Muscle of leg (tissue), 11 donors: ENCODE data around the gene ITGA8. TPM values are rescaled to one million over a fixed set of nuclear protein-coding genes. Genes with fewer than 3 reads are reported as not detected.

ENCODE experiments used
- DNase-seq: peaks from one replicate; pipeline ENCODE4 v3.0.0; 2013
- H3K27ac ChIP-seq: one replicate; pipeline ENCODE4 v1.5.1; 2013; ENCODE audit warnings: mild to moderate bottlenecking, low read length, control low read depth
- H3K27me3 ChIP-seq: one replicate; pipeline ENCODE4 v1.6.1; 2013; ENCODE audit warnings: low read length; ENCODE audit not compliant: control insufficient read depth, insufficient read depth
- H3K36me3 ChIP-seq: one replicate; pipeline ENCODE4 v1.6.1; 2013; ENCODE audit warnings: low read length; ENCODE audit not compliant: control insufficient read depth, insufficient read depth
- H3K4me1 ChIP-seq: one replicate; pipeline ENCODE4 v1.6.1; 2013; ENCODE audit warnings: low read length; ENCODE audit not compliant: control insufficient read depth, insufficient read depth
- H3K4me3 ChIP-seq: one replicate; pipeline ENCODE4 v1.5.1; 2013; ENCODE audit warnings: low read length, control low read depth
- H3K9me3 ChIP-seq: replicated peaks from 2 replicates; pipeline ENCODE4 v1.6.1; 2013; ENCODE audit warnings: low read depth, low read length; ENCODE audit not compliant: control insufficient read depth
- WGBS: methylation state at CpG from one replicate; pipeline ENCODE4 v1.1.5; 2013; ENCODE audit warnings: missing lambda C conversion rate; ENCODE audit not compliant: insufficient coverage; 5-methylcytosine and 5-hydroxymethylcytosine counted together
- polyA plus RNA-seq, 8 donors: library from polyadenylated mRNA; unstranded; fragments of 120-200 nt; gene quantifications; one replicate each; pipeline versions ENCODE4 v1.2.1 to v1.2.3, GENCODE V29; 2013; ENCODE audit warnings: inconsistent platforms in 1 of 8, low replicate concordance in 1 of 8; ENCODE audit not compliant: insufficient read length in 8 of 8, insufficient read depth in 1 of 8
- total RNA-seq: library from RNA; stranded (reverse); fragments of 120-200 nt; gene quantifications from one replicate; pipeline ENCODE4 v1.2.4, GENCODE V29; 2013

ITGA8 gene
- total and polyA plus RNA-seq, 9 donors, result 6.2 to 10.4 (median 7.5) TPM

DNA sequence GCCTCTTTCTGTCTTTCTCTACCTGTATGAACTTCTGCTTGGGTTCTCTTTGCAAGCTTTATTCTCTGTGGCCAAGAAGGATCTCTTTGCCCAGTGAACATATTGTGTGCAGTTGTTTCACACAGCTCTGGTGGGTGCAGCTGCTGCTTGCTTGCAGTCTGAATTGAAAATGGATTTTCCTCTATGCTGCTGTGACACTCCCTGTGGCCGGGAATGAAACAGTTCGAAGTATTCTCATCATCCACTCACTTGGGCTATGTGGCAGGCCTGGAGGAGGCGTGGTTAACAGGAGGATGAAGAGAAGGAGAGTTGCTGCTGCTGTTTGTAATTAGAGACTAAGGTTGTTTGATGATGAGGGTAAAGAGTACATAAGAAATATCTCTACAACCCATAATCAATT lies 28.4 kb upstream of the ITGA8 start:
- Histone ChIP-seq H3K4me1 (peaks cover 51% of the 10 kb centered on the region), H3K27ac (peak overlapping the region; percentile 90), H3K4me3 (no peak overlapping the region), H3K36me3 (no peaks in the 10 kb centered on the region), H3K9me3 (no peaks in the 10 kb centered on the region), H3K27me3 (no peaks in the 10 kb centered on the region)
- peak; percentile 86 for DNase-seq
- 0% methylated on average over 1 of the region's 3 CpGs for WGBS

DNA sequence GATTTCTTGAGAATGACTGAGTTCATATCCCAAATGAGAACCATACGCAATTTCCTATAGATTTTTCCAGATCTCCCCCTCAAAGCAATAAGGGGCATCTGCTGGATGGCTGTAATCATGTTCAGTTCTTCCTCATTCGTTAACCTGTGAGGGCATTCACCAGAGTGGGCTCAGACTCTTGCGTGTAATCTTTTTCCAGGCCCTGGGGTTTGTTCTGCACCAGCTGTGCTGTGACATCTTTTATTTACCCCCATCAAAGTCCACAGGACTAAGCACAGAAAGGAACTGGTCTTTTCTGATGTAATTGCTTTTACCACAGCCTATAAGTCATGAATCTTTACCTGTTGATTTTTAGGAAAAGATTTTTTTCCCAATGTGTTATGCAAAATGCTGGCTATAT lies 27.9 kb upstream of the ITGA8 start:
- Histone ChIP-seq H3K36me3 (no peaks in the 10 kb centered on the region), H3K27me3 (no peaks in the 10 kb centered on the region), H3K4me3 (no peak overlapping the region), H3K4me1 (peaks cover 53% of the 10 kb centered on the region), H3K9me3 (no peaks in the 10 kb centered on the region), H3K27ac (peak overlapping the region; percentile 90)
- 80% methylated on average over 1 of the region's 3 CpGs for WGBS
- no peak for DNase-seq

DNA sequence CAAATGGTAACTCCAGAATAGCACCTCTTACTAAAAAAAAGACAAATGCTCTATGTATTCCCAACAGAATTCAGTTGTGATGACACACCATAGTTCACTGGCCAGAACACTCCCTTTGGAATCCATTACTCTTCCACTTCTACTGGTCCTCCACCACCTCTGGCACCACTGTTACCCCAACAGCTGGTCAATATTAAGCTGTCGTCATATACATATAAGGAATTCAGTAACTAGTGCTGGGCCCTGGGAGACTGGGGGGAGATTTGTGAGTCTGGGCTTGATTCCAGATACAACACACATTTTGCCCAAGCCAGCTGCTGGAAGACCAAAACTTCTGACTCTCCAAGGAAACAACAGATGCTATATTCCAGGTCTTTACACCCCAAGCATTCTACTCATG lies 26.0 kb upstream of the ITGA8 start:
- H3K9me3 ChIP-seq, result no peaks in the 10 kb centered on the region
- peak; percentile 95 for DNase-seq
- H3K36me3 ChIP-seq, result no peaks in the 10 kb centered on the region
- peak overlapping the region; percentile 90 for H3K27ac ChIP-seq
- no CpG with 5 or more reads among the region's 1 CpG for WGBS
- no peaks in the 10 kb centered on the region for H3K27me3 ChIP-seq
- no peak overlapping the region for H3K4me3 ChIP-seq
- H3K4me1 ChIP-seq, result peaks cover 50% of the 10 kb centered on the region

DNA sequence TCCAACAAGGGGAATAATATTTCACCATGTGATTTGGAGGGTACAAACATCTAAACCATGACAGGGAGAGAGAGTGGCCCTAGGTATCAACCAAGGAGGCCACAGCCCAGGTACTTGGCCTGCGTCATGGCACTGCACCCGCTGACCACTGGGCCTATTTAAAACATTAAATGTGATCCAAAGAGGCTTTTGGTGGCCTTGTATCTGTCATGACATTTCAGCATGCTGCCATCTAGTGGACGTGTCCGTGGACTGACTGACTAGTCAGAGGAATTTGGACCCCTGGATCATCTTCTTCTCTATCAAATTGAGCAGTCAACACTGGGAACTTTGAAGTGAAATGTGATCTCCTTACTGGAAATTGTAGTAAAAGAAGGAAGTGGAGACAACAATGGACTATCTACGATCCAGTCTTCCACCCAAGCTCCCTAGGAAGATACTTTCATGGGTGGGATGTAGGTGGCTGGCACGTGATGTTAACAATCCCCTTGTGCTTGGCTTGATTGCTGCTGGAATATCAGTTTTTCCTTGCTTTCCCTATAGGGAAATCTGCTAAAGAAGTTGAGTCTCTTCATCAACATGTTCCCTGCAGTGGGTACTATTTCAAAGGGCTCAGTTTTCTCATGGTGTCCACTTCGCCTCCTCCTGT lies 24.6 kb upstream of the ITGA8 start:
- WGBS, result 83% methylated on average over 2 of the region's 7 CpGs
- Histone ChIP-seq H3K4me1 (peaks cover 50% of the 10 kb centered on the region), H3K36me3 (no peaks in the 10 kb centered on the region), H3K27me3 (no peaks in the 10 kb centered on the region), H3K9me3 (no peaks in the 10 kb centered on the region), H3K27ac (peak overlapping the region; percentile 90), H3K4me3 (no peak overlapping the region)
- DNase-seq, result peak; percentile 45

DNA sequence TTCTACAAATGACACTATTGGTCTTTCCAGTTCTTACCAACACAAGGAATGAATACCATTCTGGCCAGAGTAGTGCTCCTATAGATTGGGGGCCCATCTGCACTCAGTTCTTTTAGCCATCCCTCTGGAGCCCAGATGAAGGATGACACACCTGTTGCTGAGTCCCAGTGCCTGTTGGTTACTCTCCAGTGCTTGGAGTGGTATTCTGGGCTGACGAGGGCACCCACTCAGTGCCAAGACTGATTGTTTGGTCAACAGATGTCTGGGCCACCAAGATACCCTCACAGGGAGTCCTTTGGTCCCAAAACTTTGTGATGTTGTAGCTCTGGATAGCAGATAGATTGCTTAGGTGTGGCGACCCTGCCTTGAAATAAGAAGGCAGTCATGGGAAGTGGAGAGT lies 23.7 kb upstream of the ITGA8 start:
- no peak for DNase-seq
- 84% methylated on average over 2 of the region's 2 CpGs for WGBS
- no peaks in the 10 kb centered on the region for H3K36me3 ChIP-seq
- no peak overlapping the region for H3K4me3 ChIP-seq
- H3K27ac ChIP-seq, result no peak overlapping the region
- H3K9me3 ChIP-seq, result no peaks in the 10 kb centered on the region
- H3K27me3 ChIP-seq, result no peaks in the 10 kb centered on the region
- peaks cover 45% of the 10 kb centered on the region for H3K4me1 ChIP-seq

DNA sequence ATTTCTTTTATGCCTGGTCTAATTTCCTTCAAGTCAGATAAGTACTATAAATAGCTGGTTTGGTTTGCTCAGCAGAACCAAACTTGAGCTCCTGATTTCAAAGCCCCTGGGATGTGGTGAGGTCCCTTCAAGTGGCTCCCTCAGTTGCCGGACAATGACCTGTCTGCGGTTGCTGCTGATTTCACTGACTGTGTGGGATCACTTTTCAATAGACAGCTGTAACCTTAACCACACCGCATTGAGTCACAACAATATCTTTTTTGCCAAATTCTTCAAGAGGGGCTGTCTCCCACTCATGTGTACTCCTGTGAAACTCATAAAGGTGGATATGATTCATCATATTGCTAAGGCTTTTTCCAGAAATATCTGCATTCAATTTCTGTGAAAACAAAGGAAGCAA lies 23.1 kb upstream of the ITGA8 start:
- WGBS, result 40% methylated on average over 2 of the region's 3 CpGs

DNA sequence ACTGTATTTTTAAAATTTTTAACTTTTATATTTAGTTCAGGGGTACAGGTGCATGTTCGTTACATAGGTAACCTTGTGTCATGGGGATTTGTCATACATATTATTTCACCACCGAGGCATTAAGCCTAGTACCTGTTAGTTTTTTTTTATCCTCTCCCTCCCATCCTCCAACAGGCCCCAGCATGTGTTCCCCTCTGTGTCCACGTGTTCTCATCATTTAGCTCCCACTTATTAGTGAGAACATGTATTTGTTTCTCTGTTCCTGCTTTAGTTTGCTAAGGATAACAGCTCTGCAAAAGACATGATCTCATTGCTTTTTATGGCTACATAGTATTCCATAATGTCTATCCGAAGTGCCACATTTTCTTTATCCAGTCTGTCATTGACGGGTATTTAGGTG lies 22.4 kb upstream of the ITGA8 start:
- Histone ChIP-seq H3K9me3 (no peaks in the 10 kb centered on the region), H3K36me3 (no peaks in the 10 kb centered on the region), H3K4me1 (peaks cover 40% of the 10 kb centered on the region), H3K27ac (no peak overlapping the region), H3K27me3 (no peaks in the 10 kb centered on the region), H3K4me3 (no peak overlapping the region)
- DNase-seq, result no peak
- WGBS, result no CpG with 5 or more reads among the region's 5 CpGs

More for the DNA sequence above, 23.1 kb upstream of the ITGA8 start:
- H3K27me3 ChIP-seq, result no peaks in the 10 kb centered on the region
- peak overlapping the region; percentile 45 for H3K27ac ChIP-seq
- DNase-seq, result peak; percentile 78
- peaks cover 42% of the 10 kb centered on the region for H3K4me1 ChIP-seq
- H3K9me3 ChIP-seq, result no peaks in the 10 kb centered on the region
- no peaks in the 10 kb centered on the region for H3K36me3 ChIP-seq
- H3K4me3 ChIP-seq, result no peak overlapping the region

DNA sequence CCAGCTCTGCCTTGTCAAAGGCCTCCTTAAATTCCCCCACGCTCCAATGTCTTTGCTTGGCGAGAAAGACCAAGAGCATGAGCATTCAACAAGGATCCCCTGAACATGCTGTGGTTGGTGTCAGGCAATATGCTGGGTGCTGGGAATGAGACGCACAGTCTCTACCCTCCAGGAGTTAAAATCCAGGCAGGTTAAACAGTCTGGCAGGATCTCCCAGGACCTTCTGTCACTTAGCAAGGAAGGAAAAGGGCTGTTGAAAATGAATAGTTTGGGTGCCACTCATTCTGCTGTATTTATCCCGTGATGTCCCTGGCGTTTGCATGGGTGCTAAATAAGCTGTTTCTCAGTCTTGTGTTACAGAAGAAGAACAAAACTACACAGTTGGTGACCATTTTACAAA lies 21.9 kb upstream of the ITGA8 start:
- Histone ChIP-seq H3K4me3 (no peak overlapping the region), H3K9me3 (no peaks in the 10 kb centered on the region), H3K36me3 (no peaks in the 10 kb centered on the region), H3K4me1 (peaks cover 41% of the 10 kb centered on the region), H3K27ac (no peak overlapping the region), H3K27me3 (no peaks in the 10 kb centered on the region)
- DNase-seq, result no peak
- WGBS, result 86% methylated on average over 1 of the region's 5 CpGs

DNA sequence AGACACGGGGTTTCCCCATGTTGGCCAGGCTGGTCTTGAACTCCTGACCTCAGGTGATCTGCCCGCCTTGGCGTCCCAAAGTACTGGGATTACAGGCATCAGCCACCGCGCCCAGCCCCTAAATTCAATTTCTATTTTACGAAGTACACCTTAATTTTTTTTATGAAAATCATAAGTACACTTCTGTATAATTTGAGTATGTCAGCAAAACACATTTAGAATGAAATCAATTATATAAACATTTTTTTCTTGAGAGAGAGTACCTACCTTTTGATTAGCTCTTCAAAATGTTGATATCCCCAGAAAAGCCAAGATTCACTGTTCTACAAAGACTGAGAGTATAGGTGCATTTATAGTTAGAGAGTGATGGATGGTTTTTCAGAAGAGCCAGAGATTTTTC lies 20.5 kb upstream of the ITGA8 start:
- no peaks in the 10 kb centered on the region for H3K9me3 ChIP-seq
- no peak overlapping the region for H3K4me3 ChIP-seq
- DNase-seq, result no peak
- H3K27me3 ChIP-seq, result no peaks in the 10 kb centered on the region
- no peaks in the 10 kb centered on the region for H3K36me3 ChIP-seq
- WGBS, result 71% methylated on average over 1 of the region's 6 CpGs
- peaks cover 40% of the 10 kb centered on the region for H3K4me1 ChIP-seq
- peak overlapping the region; percentile 95 for H3K27ac ChIP-seq

DNA sequence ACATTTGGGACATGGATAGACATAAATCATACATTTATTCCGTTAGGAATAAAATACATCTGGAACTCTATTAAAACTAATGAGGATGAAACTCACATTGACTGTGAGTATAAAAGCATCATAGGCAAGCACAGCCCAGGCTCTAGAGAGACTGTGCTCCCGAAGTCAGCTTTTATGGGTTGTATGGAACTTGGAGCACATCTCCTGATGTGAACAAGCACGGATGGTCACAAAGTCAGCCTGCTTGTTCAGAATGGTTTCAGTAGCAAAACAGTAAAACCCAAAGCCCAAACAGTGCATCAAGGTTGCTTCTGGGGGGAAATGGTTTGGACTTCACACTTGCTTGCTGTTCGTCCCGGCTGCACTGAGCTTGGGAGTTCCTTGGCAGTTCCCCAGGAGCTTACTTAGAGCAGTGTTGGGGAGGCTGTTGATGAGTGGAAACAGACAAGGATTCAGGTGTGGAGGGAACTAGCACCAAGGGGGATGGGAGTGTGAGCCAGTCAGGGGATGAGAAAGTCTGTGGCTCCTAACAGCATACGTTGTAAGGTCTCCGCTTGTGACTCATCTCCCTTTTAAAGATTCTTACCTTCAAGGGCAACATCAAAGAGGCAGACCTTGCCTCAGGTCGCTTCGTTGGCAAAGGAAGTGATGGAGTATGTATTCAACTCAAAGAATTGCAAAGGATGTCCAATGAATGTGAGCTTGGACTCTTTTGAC lies 19.7 kb upstream of the ITGA8 start:
- WGBS, result no CpG with 5 or more reads among the region's 9 CpGs
- no peaks in the 10 kb centered on the region for H3K9me3 ChIP-seq
- no peaks in the 10 kb centered on the region for H3K36me3 ChIP-seq
- peaks cover 42% of the 10 kb centered on the region for H3K4me1 ChIP-seq
- no peaks in the 10 kb centered on the region for H3K27me3 ChIP-seq
- peak overlapping the region; percentile 3 for H3K4me3 ChIP-seq
- DNase-seq, result peak; percentile 94
- peak overlapping the region; percentile 95 for H3K27ac ChIP-seq
